Thoracic aorta (tissue), 2 donors: ENCODE results near the gene MALL. TPM values are rescaled to one million over a fixed set of nuclear protein-coding genes. Genes with fewer than 3 reads are reported as not detected.

ENCODE experiments used
- ATAC-seq: fragments of 150-250 bp; one replicate; pipeline ENCODE4 v1.8.0; 2017; ENCODE audit warnings: low read depth; ENCODE audit not compliant: insufficient number of reproducible peaks, low FRiP score
- DNase-seq: peaks from one replicate; pipeline ENCODE4 v3.0.0-alpha.2; 2020; ENCODE audit warnings: low spot score
- H3K27ac ChIP-seq, 2 donors: fragments of 200-600 bp; sonication (generic); 1 replicate in 1 of 2; 2 replicates in 1 of 2; pipeline ENCODE4 v1.5.1; 2016; ENCODE audit warnings: mild to moderate bottlenecking in 2 of 2, moderate library complexity in 2 of 2
- H3K27me3 ChIP-seq: fragments of 200-600 bp; sonication (generic); replicated peaks from 2 replicates; pipeline ENCODE4 v1.6.0; 2016; ENCODE audit warnings: mild to moderate bottlenecking; ENCODE audit not compliant: insufficient read depth
- H3K36me3 ChIP-seq: fragments of 200-600 bp; sonication (generic); one replicate; pipeline ENCODE4 v1.5.1; 2016
- H3K4me1 ChIP-seq, 2 donors: fragments of 200-600 bp; sonication (generic); 1 replicate in 1 of 2; 2 replicates in 1 of 2; pipeline versions ENCODE4 v1.5.1 to v1.6.0; 2016; ENCODE audit warnings: low read depth in 2 of 2, mild to moderate bottlenecking in 1 of 2; ENCODE audit not compliant: control insufficient read depth in 1 of 2
- H3K4me3 ChIP-seq: fragments of 200-600 bp; sonication (generic); 2 replicates; pipeline ENCODE4 v1.5.1; 2016; ENCODE audit warnings: mild to moderate bottlenecking
- H3K9me3 ChIP-seq: fragments of 200-600 bp; sonication (generic); 2 replicates; pipeline ENCODE4 v1.5.1; 2016
- total RNA-seq, 2 donors: library from RNA; depleted of rRNA; stranded (reverse); fragments of >200 nt; gene quantifications; one replicate each; pipeline versions ENCODE4 v1.1.0 to v1.2.3, GENCODE V29; 2016
- TF ChIP-seq, protein P1 (sequence below): fragments of 200-600 bp; sonication (generic); IDR thresholded peaks from one replicate; pipeline ENCODE4 v1.5.1; 2019; ENCODE audit warnings: antibody characterized with exemption

The MALL gene
- total RNA-seq, 2 donors from 2014 or later, result 25.3 to 27.6 TPM

DNA sequence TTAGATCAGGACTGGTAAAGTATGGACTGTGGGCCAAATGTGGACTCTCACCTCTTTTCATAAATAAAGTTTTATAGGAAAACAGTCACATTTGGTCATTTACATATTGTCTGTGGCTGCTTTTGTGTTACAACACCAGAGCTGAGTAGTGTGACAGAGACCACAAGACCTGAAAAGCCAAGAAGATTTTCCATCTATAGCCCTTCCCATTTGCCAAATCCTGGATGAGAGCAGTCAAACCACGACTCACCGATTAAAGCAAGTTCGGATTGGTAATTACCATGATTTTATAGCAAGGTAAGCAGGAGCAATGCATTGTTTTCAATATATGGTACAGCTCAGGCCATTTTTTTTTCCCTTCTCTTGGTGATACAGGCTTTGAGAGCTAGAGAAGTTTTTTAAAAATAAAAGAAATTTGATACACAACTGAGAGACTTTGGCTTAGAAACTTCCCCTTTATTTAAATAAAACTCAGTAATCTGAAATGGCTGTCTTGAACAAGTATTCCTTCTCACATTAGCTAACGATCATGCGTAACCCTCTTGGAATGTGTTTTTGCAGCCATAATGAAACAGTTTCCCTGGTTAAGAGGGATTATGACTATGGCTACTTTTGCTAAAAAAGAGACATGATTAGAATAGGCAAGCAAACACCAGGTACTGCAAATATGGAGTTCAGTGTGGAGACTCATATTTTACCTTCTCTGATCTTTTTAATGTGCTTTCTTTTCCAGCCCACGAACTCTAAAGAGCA lies 9.5 kb upstream of the MALL start:
- no peaks in the 10 kb centered on the region for H3K27me3 ChIP-seq
- TF ChIP-seq, protein P1, sequence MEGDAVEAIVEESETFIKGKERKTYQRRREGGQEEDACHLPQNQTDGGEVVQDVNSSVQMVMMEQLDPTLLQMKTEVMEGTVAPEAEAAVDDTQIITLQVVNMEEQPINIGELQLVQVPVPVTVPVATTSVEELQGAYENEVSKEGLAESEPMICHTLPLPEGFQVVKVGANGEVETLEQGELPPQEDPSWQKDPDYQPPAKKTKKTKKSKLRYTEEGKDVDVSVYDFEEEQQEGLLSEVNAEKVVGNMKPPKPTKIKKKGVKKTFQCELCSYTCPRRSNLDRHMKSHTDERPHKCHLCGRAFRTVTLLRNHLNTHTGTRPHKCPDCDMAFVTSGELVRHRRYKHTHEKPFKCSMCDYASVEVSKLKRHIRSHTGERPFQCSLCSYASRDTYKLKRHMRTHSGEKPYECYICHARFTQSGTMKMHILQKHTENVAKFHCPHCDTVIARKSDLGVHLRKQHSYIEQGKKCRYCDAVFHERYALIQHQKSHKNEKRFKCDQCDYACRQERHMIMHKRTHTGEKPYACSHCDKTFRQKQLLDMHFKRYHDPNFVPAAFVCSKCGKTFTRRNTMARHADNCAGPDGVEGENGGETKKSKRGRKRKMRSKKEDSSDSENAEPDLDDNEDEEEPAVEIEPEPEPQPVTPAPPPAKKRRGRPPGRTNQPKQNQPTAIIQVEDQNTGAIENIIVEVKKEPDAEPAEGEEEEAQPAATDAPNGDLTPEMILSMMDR, result no peak
- ATAC-seq (peak; percentile 56), DNase-seq (no peak)
- no peak overlapping the region for H3K4me3 ChIP-seq
- H3K9me3 ChIP-seq, result no peaks in the 10 kb centered on the region
- no peaks in the 10 kb centered on the region for H3K36me3 ChIP-seq
- peaks cover 0 to 14% of the 10 kb centered on the region in 2 donors for H3K4me1 ChIP-seq
- H3K27ac ChIP-seq, result peak overlapping the region in 1 of 2 donors; percentile 81

DNA sequence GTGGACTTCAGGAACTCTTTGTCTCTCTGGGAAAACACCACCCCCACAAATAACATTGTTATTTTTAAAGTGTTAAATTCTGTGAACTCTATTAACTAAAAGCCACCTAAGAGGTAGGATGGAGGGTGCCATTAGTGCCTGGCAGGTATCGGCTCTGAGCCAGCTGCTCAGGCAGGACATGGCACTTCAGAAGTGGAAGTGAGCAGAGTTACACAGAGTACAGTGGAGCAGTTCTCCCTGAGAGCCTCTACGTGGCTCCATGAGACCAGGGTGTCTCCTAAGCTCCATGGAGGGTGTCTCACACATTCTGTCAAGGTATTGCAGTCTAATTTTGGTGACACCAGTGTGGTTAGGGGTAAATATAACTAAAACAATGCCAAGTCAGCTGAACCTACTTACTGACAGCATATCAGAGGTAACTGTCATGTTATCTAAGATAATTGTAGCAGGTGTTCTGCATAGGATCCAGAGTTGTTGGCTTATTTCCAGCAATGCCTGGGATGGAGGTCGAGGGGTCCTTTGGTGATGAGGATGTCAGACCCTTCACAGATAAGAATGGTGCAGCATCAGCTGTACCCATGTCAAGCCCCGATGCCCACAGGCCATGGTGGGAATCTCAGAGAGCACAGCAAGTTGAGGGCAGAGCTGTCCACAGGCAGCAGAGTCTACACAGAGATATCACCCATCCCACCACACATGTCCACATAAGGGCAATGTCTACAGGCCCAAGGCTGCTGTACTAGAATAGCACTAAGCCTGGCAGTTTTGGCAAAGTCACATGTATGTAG lies 8.6 kb upstream of the MALL start:
- TF ChIP-seq, protein P1, result no peak
- Histone ChIP-seq H3K4me3 (no peak overlapping the region), H3K36me3 (no peaks in the 10 kb centered on the region), H3K4me1 (peaks cover 0 to 14% of the 10 kb centered on the region in 2 donors), H3K27me3 (no peaks in the 10 kb centered on the region), H3K9me3 (no peaks in the 10 kb centered on the region), H3K27ac (peak overlapping the region in 1 of 2 donors; percentile 81)
- no peak for ATAC-seq
- no peak for DNase-seq

- H3K4me3 ChIP-seq, result no peak overlapping the region
- TF ChIP-seq, protein P1, result no peak
- H3K36me3 ChIP-seq, result no peaks in the 10 kb centered on the region
- H3K9me3 ChIP-seq, result no peaks in the 10 kb centered on the region
- no peak overlapping the region for H3K27ac ChIP-seq
- peaks cover 0 to 18% of the 10 kb centered on the region in 2 donors for H3K4me1 ChIP-seq
- ATAC-seq, result no peak
- no peaks in the 10 kb centered on the region for H3K27me3 ChIP-seq
- no peak for DNase-seq
These were observed 6.0 kb upstream of the MALL start for GRCh38 chr2:110121592-110121991.

DNA sequence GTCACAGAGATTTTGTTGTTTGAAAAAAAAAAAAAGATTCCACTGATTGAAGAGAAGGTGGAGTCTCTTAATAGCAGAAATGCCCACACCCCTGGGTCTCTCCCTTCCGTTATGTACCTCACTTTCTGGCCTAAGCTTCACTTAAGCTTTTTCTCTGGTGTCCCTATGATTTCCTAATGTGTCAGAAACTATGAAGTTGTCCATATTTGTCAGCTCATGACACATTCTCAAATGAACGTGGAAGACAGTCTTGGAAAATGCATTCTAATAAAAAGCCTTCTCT lies 5.4 kb upstream of the MALL start:
- ATAC-seq, result no peak
- peaks cover 0 to 19% of the 10 kb centered on the region in 2 donors for H3K4me1 ChIP-seq
- no peak overlapping the region for H3K4me3 ChIP-seq
- H3K36me3 ChIP-seq, result no peaks in the 10 kb centered on the region
- no peak for DNase-seq
- TF ChIP-seq, protein P1, result no peak
- no peak overlapping the region for H3K27ac ChIP-seq
- no peaks in the 10 kb centered on the region for H3K9me3 ChIP-seq
- H3K27me3 ChIP-seq, result no peaks in the 10 kb centered on the region

DNA sequence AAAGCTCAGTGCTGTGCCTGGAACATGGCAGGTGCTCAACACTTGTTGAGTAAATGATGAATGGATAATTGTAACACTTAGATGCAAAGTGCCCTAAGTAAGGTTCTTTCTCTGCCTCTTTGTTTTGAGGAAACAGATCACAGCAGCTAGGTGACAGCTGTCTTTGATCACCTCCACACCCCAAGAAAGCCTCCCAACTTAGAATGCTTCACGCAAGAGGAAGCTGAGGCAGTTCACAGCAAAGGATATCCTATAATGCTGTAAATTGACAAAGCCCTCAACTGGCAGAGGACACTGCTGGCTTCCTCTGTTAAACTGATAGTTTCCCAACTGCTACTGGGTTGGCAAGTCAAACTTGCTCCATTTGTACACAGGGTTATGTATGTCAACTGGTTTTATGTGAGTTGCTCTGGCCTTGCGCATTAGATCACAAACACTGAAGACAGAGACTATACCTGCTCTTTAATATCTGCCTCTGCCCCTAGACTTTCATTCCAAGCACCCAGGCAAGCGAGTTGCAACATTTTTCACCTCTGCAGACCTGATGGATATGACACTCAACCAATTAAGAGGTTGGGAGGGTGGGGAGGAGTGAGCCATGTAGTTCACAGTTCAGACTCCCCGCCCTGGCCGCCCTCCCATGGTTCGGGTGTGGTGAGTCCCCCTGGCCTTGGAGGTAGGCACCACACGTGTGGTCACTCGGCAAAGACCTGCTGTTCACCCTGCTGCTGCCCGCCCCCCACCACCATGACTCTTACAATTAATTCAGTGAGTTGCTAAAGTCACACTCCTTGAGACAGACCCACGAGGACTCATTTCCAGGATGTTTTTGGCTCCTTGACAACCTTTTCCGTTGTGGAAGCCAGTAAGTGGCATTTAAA lies 4.8 kb upstream of the MALL start:
- TF ChIP-seq, protein P1, result no peak

More for the DNA sequence above, 4.8 kb upstream of the MALL start:
- no peak overlapping the region for H3K27ac ChIP-seq
- H3K27me3 ChIP-seq, result no peaks in the 10 kb centered on the region
- DNase-seq (no peak), ATAC-seq (no peak)
- no peaks in the 10 kb centered on the region for H3K36me3 ChIP-seq
- H3K4me1 ChIP-seq, result peaks cover 0 to 20% of the 10 kb centered on the region in 2 donors
- no peak overlapping the region for H3K4me3 ChIP-seq
- no peaks in the 10 kb centered on the region for H3K9me3 ChIP-seq
